Common myeloid progenitor, CD34-positive (primary cell): ENCODE measurements around the gene PGM5. TPM values are rescaled to one million over a fixed set of nuclear protein-coding genes. Genes with fewer than 3 reads are reported as not detected.
A peak's percentile ranks its signal among the peaks of the same experiment; 100 is the strongest.
"Not testable (repeated sequence)": the region's sequence is repeated elsewhere in the genome, so short reads cannot be mapped to it uniquely, and the experiment has no call there.

Experiments used
- CTCF ChIA-PET: fragments of 350-600 bp; sonication (Branson Sonifier 250); formaldehyde crosslinking; loops from one replicate; lab custom pipeline; 2021; ENCODE audit warnings: antibody characterized with exemption; lab: Charles Lee
- POLR2A ChIA-PET: fragments of 350-600 bp; sonication (Branson Sonifier 250); formaldehyde crosslinking; loops from one replicate; lab custom pipeline; 2021; ENCODE audit warnings: antibody characterized with exemption; lab: Charles Lee
- DNase-seq, 3 donors: peaks; one replicate each; pipeline versions ENCODE4 v3.0.0 to v3.0.0-alpha.2; 2013
- H3K27ac ChIP-seq, 2 experiments: 1 replicate in 1 of 2; 2 replicates in 1 of 2; pipeline ENCODE4 v1.7.0; 2013; ENCODE audit warnings: inconsistent platforms in 2 of 2, low read length in 2 of 2, mild to moderate bottlenecking in 2 of 2, low read depth in 1 of 2, moderate library complexity in 1 of 2; ENCODE audit not compliant: severe bottlenecking in 2 of 2, insufficient read depth in 1 of 2, poor library complexity in 1 of 2
- H3K27me3 ChIP-seq, 5 experiments: replicated peaks in 2 of 5; 1 replicate in 3 of 5; 2 replicates in 2 of 5; pipeline versions ENCODE4 v1.6.1 to v1.7.0; 2013; ENCODE audit warnings: low read length in 4 of 5, mild to moderate bottlenecking in 2 of 5, moderate library complexity in 2 of 5, inconsistent platforms in 1 of 5; ENCODE audit not compliant: insufficient read depth in 5 of 5, control insufficient read depth in 4 of 5
- H3K36me3 ChIP-seq, 4 experiments: 1 replicate in 2 of 4; 2 replicates in 2 of 4; pipeline versions ENCODE4 v1.6.1 to v1.7.0; 2013; ENCODE audit warnings: low read length in 3 of 4, control low read depth in 1 of 4, mild to moderate bottlenecking in 1 of 4; ENCODE audit not compliant: control insufficient read depth in 4 of 4, insufficient read depth in 4 of 4
- H3K4me1 ChIP-seq, 4 experiments: 1 replicate in 3 of 4; 2 replicates in 1 of 4; pipeline versions ENCODE4 v1.6.1 to v1.7.1; 2013; ENCODE audit warnings: low read length in 3 of 4, mild to moderate bottlenecking in 3 of 4, control low read depth in 1 of 4, inconsistent platforms in 1 of 4, moderate library complexity in 1 of 4; ENCODE audit not compliant: control insufficient read depth in 4 of 4, insufficient read depth in 4 of 4; ENCODE audit errors: control extremely low read depth in 1 of 4
- H3K4me3 ChIP-seq, 7 experiments: 1 replicate in 4 of 7; 2 replicates in 3 of 7; pipeline versions ENCODE4 v1.5.1 to v1.7.0; 2013; ENCODE audit warnings: mild to moderate bottlenecking in 7 of 7, low read length in 6 of 7, moderate library complexity in 6 of 7, inconsistent platforms in 2 of 7, low read depth in 2 of 7, control low read depth in 1 of 7; ENCODE audit not compliant: insufficient read depth in 4 of 7, control insufficient read depth in 1 of 7; ENCODE audit errors: extremely low read depth in 1 of 7
- H3K9me3 ChIP-seq, 5 experiments: 1 replicate in 4 of 5; 2 replicates in 1 of 5; pipeline versions ENCODE4 v1.6.1 to v1.7.1; 2013; ENCODE audit warnings: low read length in 4 of 5, mild to moderate bottlenecking in 2 of 5, inconsistent platforms in 1 of 5, low read depth in 1 of 5, moderate library complexity in 1 of 5; ENCODE audit not compliant: control insufficient read depth in 4 of 5, insufficient read depth in 2 of 5; ENCODE audit errors: control extremely low read depth in 1 of 5
- WGBS: methylation state at CpG from one replicate; pipeline ENCODE4 v1.1.5; 2013; ENCODE audit not compliant: insufficient coverage; 5-methylcytosine and 5-hydroxymethylcytosine counted together
- polyA plus RNA-seq: library from polyadenylated mRNA; unstranded; fragments of 120-200 nt; gene quantifications from one replicate; pipeline ENCODE4 v1.2.1, GENCODE V29; 2013

PGM5 gene
- 15.2 TPM for polyA plus RNA-seq

GRCh38 chr9:68356380-68357118, at the start of gene PGM5:
Gene PGM5, plus strand, starts transcription at chr9:68356611. Its CDS starts 517 bp downstream, at chr9:68357128.
- H3K9me3 ChIP-seq, H3K36me3 ChIP-seq, H3K27me3 ChIP-seq, CTCF ChIA-PET, H3K4me1 ChIP-seq: not testable (repeated sequence)
- POLR2A ChIA-PET: interaction anchor here (0.6 kb wide), 1 partner anchor 316 kb away, joined by 3 read pairs; no protein-coding TSS in a partner anchor
- peak within 1 kb of the TSS; percentile 47 to 79 (median 57) for H3K4me3 ChIP-seq
- WGBS: 2% methylated on average over 33 of the region's 58 CpGs
- peak; percentile 30 to 68 (median 42) for DNase-seq
- H3K27ac ChIP-seq: peak within 1 kb of the TSS in 1 of 2 experiments; percentile 25

DNA sequence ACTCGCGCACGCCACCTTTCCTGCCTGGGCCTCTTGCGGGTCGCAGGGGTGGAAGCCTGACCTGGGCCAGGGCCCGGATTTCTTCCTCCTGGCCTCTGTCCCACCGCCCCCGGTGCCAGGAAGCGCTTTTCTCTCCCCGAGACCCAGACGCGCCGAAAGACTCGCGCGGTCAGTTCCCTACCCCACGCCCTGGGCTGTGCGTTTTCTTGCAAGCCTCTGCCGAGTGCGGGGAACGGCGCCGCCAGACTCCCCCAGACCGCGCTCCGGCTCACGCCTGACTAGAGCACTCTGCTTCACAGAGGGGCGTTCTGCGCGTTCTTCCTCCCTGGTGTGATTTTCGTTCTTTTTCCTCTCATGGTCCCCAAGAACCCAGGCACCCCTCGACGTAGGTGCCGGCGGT, 49.3 kb upstream of the PGM5 start:
- DNase-seq, H3K4me3 ChIP-seq, POLR2A ChIA-PET, H3K4me1 ChIP-seq, CTCF ChIA-PET, H3K36me3 ChIP-seq, H3K27ac ChIP-seq, H3K9me3 ChIP-seq, H3K27me3 ChIP-seq: not testable (repeated sequence)
- WGBS: no CpG with 5 or more reads among the region's 35 CpGs

GRCh38 chr9:68307654-68308053, 48.8 kb upstream of the PGM5 start:
- WGBS: 18% methylated on average over 4 of the region's 21 CpGs
- H3K27me3 ChIP-seq, H3K36me3 ChIP-seq, H3K4me1 ChIP-seq, H3K9me3 ChIP-seq, DNase-seq, H3K27ac ChIP-seq, H3K4me3 ChIP-seq, POLR2A ChIA-PET, CTCF ChIA-PET: not testable (repeated sequence)

- WGBS: no CpG with 5 or more reads among the region's 5 CpGs
- not testable (repeated sequence) for H3K4me3 ChIP-seq, H3K36me3 ChIP-seq
These were observed 45.2 kb upstream of the PGM5 start for GRCh38 chr9:68311208-68311607.

DNA sequence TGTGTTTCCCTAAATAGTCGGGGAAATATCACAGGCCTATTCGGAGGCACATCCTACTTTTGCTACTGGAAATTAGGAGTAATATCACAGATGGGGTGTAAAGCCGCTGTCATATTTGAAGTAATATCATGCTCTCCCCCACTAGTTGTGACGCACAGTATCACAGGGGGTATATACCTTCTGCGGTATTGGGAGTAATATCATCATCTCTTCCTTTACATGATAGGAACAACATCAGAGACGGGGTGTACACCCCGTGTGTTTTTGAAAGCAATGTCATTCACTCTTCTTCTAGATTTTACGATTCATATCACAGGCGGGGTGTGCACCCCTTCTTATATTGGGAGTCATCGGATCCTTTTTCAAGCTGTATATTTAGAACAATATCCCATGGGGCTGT, 38.2 kb upstream of the PGM5 start:
- WGBS: no CpG with 5 or more reads among the region's 10 CpGs
- H3K27me3 ChIP-seq, H3K27ac ChIP-seq, H3K9me3 ChIP-seq, H3K4me3 ChIP-seq, POLR2A ChIA-PET, CTCF ChIA-PET, H3K36me3 ChIP-seq, H3K4me1 ChIP-seq, DNase-seq: not testable (repeated sequence)

More at GRCh38 chr9:68311208-68311607, 45.2 kb upstream of the PGM5 start:
- H3K27ac ChIP-seq, H3K9me3 ChIP-seq, H3K4me1 ChIP-seq, DNase-seq, POLR2A ChIA-PET, CTCF ChIA-PET: not testable (repeated sequence)
- peaks cover 0 to 11% (median 0%) of the 10 kb centered on the region in 5 experiments for H3K27me3 ChIP-seq

- not testable (repeated sequence) for H3K4me3 ChIP-seq, DNase-seq
These were observed 32.7 kb upstream of the PGM5 start for GRCh38 chr9:68323749-68324148.

GRCh38 chr9:68324518-68324917, 31.9 kb upstream of the PGM5 start:
- H3K36me3 ChIP-seq, POLR2A ChIA-PET, H3K27ac ChIP-seq, H3K4me1 ChIP-seq, CTCF ChIA-PET, H3K9me3 ChIP-seq, DNase-seq, H3K4me3 ChIP-seq, H3K27me3 ChIP-seq: not testable (repeated sequence)
- WGBS: no CpG with 5 or more reads among the region's 20 CpGs

More at GRCh38 chr9:68323749-68324148, 32.7 kb upstream of the PGM5 start:
- H3K4me1 ChIP-seq, H3K9me3 ChIP-seq, H3K36me3 ChIP-seq, POLR2A ChIA-PET, H3K27ac ChIP-seq, CTCF ChIA-PET, H3K27me3 ChIP-seq: not testable (repeated sequence)
- no CpG with 5 or more reads among the region's 24 CpGs for WGBS
